Left renal pelvis (tissue), 4 donors: ENCODE measurements around the gene FBXO10. TPM values are rescaled to one million over a fixed set of nuclear protein-coding genes. Genes with fewer than 3 reads are reported as not detected.
"Not testable (repeated sequence)": the region's sequence is repeated elsewhere in the genome, so short reads cannot be mapped to it uniquely, and the experiment has no call there.

Experiments used
- DNase-seq, 4 donors: peaks; one replicate each; pipeline ENCODE4 v3.0.0-alpha.2; 2013; ENCODE audit warnings: low read depth in 4 of 4, low spot score in 3 of 4
- polyA plus RNA-seq, 4 donors: library from polyadenylated mRNA; unstranded; fragments of 120-200 nt; gene quantifications; one replicate each; pipeline ENCODE4 v1.2.1, GENCODE V29; 2013; ENCODE audit not compliant: insufficient read length in 4 of 4

The FBXO10 gene
- 10 to 100 TPM; 12.7 to 14.1 (median 13.9) TPM for polyA plus RNA-seq

GRCh38 chr9:37575921-37576721 lies at the start of gene FBXO10:
TSS of gene FBXO10 (minus strand) at chr9:37576380. CDS start at chr9:37541768, 34,612 bp downstream.
- DNase-seq, result peak; percentile 57 to 69 (median 62)

GRCh38 chr9:37625758-37626147 lies 49.6 kb upstream of the FBXO10 start:
- DNase-seq, result no peak

GRCh38 chr9:37625036-37625757 lies 49.0 kb upstream of the FBXO10 start:
- no peak for DNase-seq

GRCh38 chr9:37624073-37624472 lies 47.9 kb upstream of the FBXO10 start:
- no peak for DNase-seq

GRCh38 chr9:37623267-37623666 lies 47.1 kb upstream of the FBXO10 start:
- no peak for DNase-seq

GRCh38 chr9:37622462-37622861 lies 46.3 kb upstream of the FBXO10 start:
- no peak for DNase-seq

GRCh38 chr9:37621273-37622121 lies 45.3 kb upstream of the FBXO10 start:
- DNase-seq, result no peak

GRCh38 chr9:37620396-37620795 lies 44.2 kb upstream of the FBXO10 start:
- DNase-seq, result no peak

GRCh38 chr9:37619806-37620205 lies 43.6 kb upstream of the FBXO10 start:
- DNase-seq, result no peak

GRCh38 chr9:37618817-37619216 lies 42.6 kb upstream of the FBXO10 start:
- DNase-seq, result no peak

GRCh38 chr9:37617832-37618231 lies 41.7 kb upstream of the FBXO10 start:
- no peak for DNase-seq

- no peak for DNase-seq
Measured at GRCh38 chr9:37617161-37617560, 41.0 kb upstream of the FBXO10 start.

- no peak for DNase-seq
Measured at GRCh38 chr9:37611961-37612360, 35.8 kb upstream of the FBXO10 start.

- DNase-seq, result no peak
Measured at GRCh38 chr9:37611014-37611413, 34.8 kb upstream of the FBXO10 start.

- no peak for DNase-seq
Measured at GRCh38 chr9:37609735-37610397, 33.7 kb upstream of the FBXO10 start.

GRCh38 chr9:37608250-37608649 lies 32.1 kb upstream of the FBXO10 start:
- DNase-seq, result no peak

GRCh38 chr9:37604296-37604695 lies 28.1 kb upstream of the FBXO10 start:
- DNase-seq, result no peak

GRCh38 chr9:37602817-37603216 lies 26.6 kb upstream of the FBXO10 start:
- no peak for DNase-seq

GRCh38 chr9:37602061-37602460 lies 25.9 kb upstream of the FBXO10 start:
- DNase-seq, result not testable (repeated sequence)

GRCh38 chr9:37596504-37596903 lies 20.3 kb upstream of the FBXO10 start:
- DNase-seq, result no peak
